ENCODE data around the gene COL4A2.

DNA sequence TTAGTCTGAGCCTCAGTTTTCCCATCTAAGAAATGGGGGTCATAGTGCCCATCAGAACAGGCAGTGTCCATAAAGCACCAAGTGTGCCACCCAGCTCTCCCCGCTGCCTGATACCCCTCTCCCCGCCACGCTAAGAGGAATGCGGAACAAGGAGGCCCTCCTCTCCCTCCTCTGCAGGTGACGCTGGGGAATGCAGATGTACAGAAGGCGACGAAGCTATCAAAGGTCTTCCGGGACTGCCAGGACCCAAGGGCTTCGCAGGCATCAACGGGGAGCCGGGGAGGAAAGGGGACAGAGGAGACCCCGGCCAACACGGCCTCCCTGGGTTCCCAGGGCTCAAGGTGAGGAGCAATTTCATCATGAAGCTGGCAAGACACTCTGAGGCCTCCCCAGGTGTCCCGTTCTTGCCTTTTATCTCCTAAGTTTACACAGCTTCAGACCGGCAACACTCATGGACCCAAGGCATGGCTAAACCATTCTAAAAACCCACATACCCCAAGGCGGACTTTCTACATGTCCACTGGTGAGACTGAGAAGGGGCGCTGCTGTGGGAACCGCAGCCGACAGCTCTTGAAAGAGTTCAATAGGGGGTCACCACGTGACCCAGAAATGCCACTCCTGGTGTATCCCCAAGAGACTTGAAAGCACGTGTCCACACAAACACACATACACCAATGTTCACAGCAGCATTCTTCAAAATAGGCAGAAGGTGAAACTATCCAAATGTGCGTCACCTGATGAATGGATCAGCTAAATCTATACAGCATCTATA, 151.7 kb downstream of the COL4A2 start:
- TF ChIP-seq, protein P1, sequence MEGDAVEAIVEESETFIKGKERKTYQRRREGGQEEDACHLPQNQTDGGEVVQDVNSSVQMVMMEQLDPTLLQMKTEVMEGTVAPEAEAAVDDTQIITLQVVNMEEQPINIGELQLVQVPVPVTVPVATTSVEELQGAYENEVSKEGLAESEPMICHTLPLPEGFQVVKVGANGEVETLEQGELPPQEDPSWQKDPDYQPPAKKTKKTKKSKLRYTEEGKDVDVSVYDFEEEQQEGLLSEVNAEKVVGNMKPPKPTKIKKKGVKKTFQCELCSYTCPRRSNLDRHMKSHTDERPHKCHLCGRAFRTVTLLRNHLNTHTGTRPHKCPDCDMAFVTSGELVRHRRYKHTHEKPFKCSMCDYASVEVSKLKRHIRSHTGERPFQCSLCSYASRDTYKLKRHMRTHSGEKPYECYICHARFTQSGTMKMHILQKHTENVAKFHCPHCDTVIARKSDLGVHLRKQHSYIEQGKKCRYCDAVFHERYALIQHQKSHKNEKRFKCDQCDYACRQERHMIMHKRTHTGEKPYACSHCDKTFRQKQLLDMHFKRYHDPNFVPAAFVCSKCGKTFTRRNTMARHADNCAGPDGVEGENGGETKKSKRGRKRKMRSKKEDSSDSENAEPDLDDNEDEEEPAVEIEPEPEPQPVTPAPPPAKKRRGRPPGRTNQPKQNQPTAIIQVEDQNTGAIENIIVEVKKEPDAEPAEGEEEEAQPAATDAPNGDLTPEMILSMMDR (IDR thresholded peaks at IDR 0.05) = no peak
- TF ChIP-seq POLR2A (IDR thresholded peaks at IDR 0.05) (no peak), POLR2AphosphoS5 (IDR thresholded peaks at IDR 0.05) (no peak)

Measured in transverse colon (tissue), 4 donors.